NCI-H82 treated with DMSO at 0.1 percent for 48 hours (cell line): ENCODE data around the gene DMD.

Experiments
- DNase-seq: peaks from one replicate; lab custom pipeline; 2025; ENCODE audit not compliant: unreplicated experiment; lab: John Stamatoyannopoulos, UW

The DMD gene

GRCh38 chrX:33045245-33045644 is 166.1 kb downstream of the DMD start:
- no peak for DNase-seq

DNA sequence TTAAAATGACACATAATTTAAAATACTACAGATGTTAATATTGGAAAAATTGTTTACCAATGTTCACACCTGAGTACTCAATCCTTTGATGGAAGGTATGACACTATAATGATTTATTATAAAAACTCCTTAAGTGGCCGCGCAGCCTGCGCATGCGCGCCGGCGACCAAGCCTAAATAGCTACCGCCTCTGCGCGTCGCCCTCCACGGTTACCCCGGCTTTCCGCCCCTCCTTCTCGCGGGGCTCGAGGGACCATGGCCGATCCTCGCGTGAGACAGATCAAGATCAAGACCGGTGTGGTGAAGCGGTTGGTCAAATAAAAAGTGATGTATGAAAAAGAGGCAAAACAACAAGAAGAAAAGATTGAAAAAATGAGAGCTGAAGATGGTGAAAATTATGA is 170.2 kb downstream of the DMD start:
- DNase-seq = no peak

DNA sequence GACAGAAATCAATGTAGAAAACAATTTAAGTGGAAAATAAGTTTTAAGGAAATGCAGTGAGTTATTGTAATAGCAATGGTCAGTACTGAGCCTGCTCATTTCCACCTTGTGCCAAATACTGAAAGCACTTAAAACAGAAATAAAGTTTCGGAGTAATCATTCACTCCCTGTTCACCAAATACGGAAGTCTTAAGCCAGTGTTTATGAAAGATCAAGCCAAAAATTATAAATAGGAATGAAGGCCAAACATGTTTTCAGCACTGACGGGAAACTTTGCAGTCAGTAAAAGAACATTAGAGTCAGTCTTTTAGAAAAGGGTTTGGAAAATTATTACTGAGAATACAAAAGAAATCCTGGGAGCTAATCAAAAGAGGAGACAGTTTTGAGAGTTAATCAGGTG is 178.6 kb downstream of the DMD start:
- no peak for DNase-seq

GRCh38 chrX:33014949-33015348 is 196.4 kb downstream of the DMD start:
- DNase-seq = no peak

GRCh38 chrX:33014086-33014485 is 197.3 kb downstream of the DMD start:
- DNase-seq = no peak

- DNase-seq = no peak
Measured at GRCh38 chrX:33001107-33001506, 210.2 kb downstream of the DMD start.

GRCh38 chrX:32998776-32999175 is 212.6 kb downstream of the DMD start:
- DNase-seq = no peak

- no peak for DNase-seq
Measured at GRCh38 chrX:32995427-32995826, 215.9 kb downstream of the DMD start.

- no peak for DNase-seq
Measured at GRCh38 chrX:32987142-32987541, 224.2 kb downstream of the DMD start.

GRCh38 chrX:32985544-32985943 is 225.8 kb downstream of the DMD start:
- no peak for DNase-seq

GRCh38 chrX:32966821-32967355 is 244.5 kb downstream of the DMD start:
- no peak for DNase-seq

DNA sequence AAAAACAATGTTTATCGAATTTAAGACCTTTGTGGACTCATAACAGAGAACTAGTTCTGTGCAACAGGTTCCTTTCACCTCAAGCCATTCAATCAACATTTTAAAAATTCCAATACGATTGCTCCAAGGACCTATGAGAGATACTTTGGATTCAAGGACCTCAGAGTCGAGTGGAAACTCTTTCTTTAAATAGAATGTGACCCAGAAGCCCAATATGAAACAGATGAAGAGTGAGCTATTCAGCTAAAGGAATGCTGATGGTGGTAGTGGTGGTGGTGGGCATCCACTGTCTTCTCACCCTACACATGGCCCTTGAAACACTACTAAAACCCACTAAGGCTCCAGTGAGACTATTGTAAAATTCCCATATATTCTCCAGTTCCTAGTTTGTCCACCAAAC is 257.2 kb downstream of the DMD start:
- no peak for DNase-seq

GRCh38 chrX:32948130-32948529 is 263.2 kb downstream of the DMD start:
- DNase-seq = no peak

DNA sequence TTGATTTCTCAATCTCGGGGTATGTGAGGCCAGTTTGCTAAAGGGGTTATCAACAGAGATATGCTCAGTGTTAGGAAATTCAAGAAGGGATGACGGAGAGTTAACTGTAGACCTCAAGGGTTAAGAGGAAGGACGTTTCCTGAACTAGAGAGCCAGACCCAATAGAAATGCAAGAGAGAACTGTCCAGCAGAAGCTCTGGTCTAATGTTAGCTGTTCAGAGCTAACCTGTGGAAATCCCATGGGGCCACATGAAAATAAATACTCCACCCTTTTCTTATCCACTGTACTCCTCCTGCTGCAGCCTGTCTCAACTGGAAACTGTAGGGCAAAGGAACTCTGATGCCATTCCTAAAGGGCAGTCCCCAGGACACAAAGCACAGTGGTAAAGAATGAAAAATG is 274.3 kb downstream of the DMD start:
- no peak for DNase-seq

DNA sequence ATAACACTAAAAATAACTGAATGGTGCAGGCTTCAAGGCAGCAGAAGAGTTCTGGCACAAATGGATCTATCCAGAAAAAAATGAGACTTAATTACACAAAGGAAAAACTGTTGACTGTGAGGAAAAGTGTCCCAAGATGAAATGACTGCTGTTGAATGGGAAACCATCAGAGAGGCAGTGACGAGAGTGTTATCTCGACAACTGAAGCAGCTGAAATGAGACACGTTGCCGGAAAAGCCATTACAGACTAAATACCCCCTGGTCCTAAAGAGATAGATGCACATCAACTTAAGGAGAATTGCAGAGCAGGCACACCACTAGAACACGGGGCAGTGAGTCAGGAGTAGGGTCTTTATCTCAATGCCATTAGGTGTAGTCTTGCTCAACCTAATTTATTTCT is 277.8 kb downstream of the DMD start:
- DNase-seq = no peak

GRCh38 chrX:32929040-32929439 is 282.3 kb downstream of the DMD start:
- DNase-seq = no peak

- DNase-seq = no peak
Measured at GRCh38 chrX:32896088-32896487, 315.3 kb downstream of the DMD start.

- no peak for DNase-seq
Measured at GRCh38 chrX:32894679-32895078, 316.7 kb downstream of the DMD start.

DNA sequence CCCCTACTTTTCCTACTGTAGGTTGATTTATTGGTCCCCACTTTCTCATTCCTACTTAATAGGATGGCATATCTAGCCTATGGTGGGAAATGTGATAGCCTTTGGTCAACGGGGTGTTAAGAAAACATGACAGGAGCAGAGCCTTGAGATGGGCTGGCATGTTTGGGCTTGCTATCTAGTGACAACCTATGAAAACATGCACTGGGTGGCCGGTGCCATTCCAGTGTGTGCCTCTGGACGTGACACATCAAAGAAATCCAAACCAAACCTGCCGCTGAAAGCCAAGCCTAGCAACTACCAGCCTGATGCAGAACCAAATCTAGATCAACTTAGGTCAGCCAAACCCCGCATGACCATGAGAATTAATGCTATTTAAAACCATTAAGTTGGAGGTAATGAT is 317.6 kb downstream of the DMD start:
- DNase-seq = no peak

- no peak for DNase-seq
Measured at GRCh38 chrX:32877592-32877991, 333.8 kb downstream of the DMD start.

- DNase-seq = no peak
Measured at GRCh38 chrX:32874839-32875238, 336.5 kb downstream of the DMD start.

DNA sequence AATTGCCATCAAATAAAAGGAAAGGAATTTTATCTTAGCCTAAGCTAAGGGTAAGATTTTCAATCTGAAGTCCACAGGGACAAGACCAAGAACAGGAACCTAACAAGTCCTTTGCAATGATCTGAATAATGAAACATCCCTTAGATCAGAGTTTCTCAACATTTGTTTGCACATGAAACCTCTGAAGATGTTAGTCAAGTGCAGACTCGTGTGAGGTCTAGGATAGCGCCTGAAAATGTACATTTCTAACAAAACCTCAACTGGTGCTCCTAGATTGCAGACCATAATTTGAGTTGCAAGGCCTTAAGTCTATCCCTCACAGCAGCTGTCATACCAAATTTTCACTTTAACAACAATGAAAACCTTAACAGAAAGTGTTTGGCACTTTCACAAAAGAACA is 337.6 kb downstream of the DMD start:
- no peak for DNase-seq

DNA sequence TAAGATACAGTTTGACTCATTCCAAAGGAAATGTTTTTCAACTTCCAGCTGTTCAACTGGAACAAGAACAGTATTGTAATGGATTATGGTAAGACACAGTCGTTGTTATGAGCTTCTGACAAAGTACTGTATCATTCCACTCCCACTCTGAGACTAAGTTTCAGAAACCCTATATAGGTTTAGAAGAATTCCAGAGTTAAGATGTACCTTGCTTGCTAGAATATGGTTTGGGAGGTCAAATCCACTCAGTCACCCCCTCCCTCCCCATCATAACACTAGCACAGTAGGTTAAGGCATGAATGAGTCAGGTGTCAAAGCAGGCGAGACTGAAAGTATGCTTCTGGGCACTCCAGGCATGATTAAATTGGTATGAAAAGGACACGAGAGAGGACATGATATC is 339.7 kb downstream of the DMD start:
- no peak for DNase-seq

- no peak for DNase-seq
Measured at GRCh38 chrX:32868524-32868895, 342.8 kb downstream of the DMD start.
